ENCODE data around the gene GSTO1.

The GSTO1 gene

GRCh38 chr10:104293011-104293410, 38.3 kb downstream of the GSTO1 start:
- DNase-seq (ENCODE audit: extremely low read depth, low read depth): no peak
- TF ChIP-seq, protein P1, sequence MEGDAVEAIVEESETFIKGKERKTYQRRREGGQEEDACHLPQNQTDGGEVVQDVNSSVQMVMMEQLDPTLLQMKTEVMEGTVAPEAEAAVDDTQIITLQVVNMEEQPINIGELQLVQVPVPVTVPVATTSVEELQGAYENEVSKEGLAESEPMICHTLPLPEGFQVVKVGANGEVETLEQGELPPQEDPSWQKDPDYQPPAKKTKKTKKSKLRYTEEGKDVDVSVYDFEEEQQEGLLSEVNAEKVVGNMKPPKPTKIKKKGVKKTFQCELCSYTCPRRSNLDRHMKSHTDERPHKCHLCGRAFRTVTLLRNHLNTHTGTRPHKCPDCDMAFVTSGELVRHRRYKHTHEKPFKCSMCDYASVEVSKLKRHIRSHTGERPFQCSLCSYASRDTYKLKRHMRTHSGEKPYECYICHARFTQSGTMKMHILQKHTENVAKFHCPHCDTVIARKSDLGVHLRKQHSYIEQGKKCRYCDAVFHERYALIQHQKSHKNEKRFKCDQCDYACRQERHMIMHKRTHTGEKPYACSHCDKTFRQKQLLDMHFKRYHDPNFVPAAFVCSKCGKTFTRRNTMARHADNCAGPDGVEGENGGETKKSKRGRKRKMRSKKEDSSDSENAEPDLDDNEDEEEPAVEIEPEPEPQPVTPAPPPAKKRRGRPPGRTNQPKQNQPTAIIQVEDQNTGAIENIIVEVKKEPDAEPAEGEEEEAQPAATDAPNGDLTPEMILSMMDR (IDR thresholded peaks at IDR 0.05; ENCODE audit: low read depth, low read length): no peak

- no peak for DNase-seq (ENCODE audit: extremely low read depth, low read depth)
These were observed 39.2 kb downstream of the GSTO1 start for GRCh38 chr10:104293781-104294321.

GRCh38 chr10:104296687-104297436, 42.2 kb downstream of the GSTO1 start:
- no peak for DNase-seq (ENCODE audit: extremely low read depth, low read depth)
- TF ChIP-seq, protein P1 (IDR thresholded peaks at IDR 0.05; ENCODE audit: low read depth, low read length): no peak

More at GRCh38 chr10:104293781-104294321, 39.2 kb downstream of the GSTO1 start:
- TF ChIP-seq, protein P1 (IDR thresholded peaks at IDR 0.05; ENCODE audit: low read depth, low read length): no peak

DNA sequence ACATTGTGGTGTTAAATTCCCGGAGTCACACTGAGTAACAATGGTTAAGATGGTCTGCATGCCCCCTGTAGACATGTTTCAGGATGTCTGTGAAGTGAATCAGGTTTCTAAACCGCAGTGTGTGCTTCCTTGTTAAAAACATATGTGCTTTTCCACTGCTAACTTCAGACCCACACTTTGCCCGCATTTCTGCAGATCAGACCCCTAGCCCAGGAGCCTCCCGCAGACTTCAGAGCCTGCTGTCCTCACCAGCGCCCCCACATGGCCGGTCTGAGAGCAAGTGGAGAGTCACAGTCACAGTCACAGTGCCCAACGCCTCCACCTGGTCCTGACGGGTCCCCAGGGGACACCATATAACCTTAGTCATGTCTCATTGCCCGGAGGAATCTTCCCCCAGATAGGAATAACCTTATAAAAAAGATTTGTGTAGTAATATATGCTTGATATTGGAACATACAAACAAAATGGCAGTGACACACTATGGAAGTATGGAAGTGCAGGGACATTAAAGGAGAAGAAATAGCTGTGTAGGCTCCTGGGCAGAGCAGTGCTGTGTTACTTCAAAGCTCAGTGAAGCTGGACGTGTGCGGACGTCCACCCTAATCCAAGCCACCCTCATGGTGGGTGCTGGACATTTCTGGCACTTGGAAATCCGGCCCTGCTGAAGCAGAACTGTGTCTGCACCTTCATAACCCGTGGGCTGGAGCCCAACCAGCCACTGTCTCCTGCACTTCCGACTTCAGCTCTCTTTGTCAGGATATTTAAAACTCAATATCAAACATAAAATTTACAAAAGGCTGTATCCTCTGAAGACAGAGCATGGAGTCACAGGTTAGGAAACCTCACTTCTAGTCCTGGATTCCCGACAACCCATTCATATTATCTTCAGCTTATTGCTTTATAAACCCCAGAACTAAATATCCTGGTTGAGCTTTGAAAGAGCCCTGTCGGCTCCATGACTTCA, 43.3 kb downstream of the GSTO1 start:
- no peak for DNase-seq (ENCODE audit: extremely low read depth, low read depth)
- TF ChIP-seq, protein P1 (IDR thresholded peaks at IDR 0.05; ENCODE audit: low read depth, low read length): peak; percentile 48

DNA sequence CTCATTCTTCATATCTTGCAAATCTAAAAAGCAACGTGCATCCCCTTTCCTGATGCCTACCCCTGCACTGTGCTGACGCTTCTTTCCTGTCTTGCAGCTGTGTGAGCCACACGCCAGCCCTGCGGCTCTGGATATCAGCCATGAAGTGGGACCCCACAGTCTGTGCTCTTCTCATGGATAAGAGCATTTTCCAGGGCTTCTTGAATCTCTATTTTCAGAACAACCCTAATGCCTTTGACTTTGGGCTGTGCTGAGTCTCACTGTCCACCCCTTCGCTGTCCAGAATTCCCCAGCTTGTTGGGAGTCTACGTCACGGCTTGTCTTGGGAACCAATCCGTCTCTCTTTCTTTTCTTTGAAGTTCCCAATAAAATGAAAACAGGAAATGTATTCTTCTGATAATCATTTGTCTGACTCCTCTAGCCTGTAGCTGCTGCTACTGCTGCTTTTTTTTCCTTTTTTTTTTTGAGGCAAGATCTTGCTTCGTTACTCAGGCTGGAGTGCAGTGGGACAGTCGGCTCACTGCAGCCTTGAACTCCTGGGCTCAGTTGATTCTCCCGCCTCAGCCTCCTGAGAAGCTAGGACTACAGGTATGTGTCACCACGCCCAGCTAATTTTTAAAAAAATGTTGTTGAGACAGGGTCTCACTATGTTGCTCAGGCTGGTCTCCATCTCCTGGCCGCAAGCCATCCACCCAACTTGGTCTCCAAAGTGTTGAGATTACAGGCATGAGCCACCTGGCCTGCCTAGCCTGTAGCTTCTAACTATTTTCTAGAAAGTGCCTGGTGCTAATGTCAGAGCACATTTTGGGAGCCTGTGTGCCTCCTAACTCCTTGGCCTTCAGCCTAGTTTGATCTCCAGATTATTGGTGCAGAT, 44.6 kb downstream of the GSTO1 start:
- DNase-seq (ENCODE audit: extremely low read depth, low read depth): no peak
- TF ChIP-seq, protein P1 (IDR thresholded peaks at IDR 0.05; ENCODE audit: low read depth, low read length): no peak

- TF ChIP-seq, protein P1 (IDR thresholded peaks at IDR 0.05; ENCODE audit: low read depth, low read length): no peak
These were observed 45.5 kb downstream of the GSTO1 start for GRCh38 chr10:104300002-104300735.

More at GRCh38 chr10:104300002-104300735, 45.5 kb downstream of the GSTO1 start:
- peak; percentile 77 for DNase-seq (ENCODE audit: extremely low read depth, low read depth)
